SU-DHL-6 (cell line): ENCODE results near the gene PCBP2.
"Not testable (repeated sequence)": the region's sequence is repeated elsewhere in the genome, so short reads cannot be mapped to it uniquely, and the experiment has no call there.

Experiments
- H2AFZ ChIP-seq: fragments of 200-600 bp; sonication (generic); 2 replicates; pipeline ENCODE4 v1.6.1; 2014; ENCODE audit warnings: low read depth, mild to moderate bottlenecking, moderate library complexity, mixed read lengths, antibody characterized with exemption, low read length; ENCODE audit not compliant: severe bottlenecking
- H3F3A ChIP-seq: fragments of 200-600 bp; shearing (Covaris generic); 2 replicates; pipeline ENCODE4 v1.6.0; 2016; ENCODE audit warnings: antibody characterized with exemption, mild to moderate bottlenecking; ENCODE audit not compliant: insufficient read depth
- H3K27ac ChIP-seq: fragments of 200-600 bp; sonication (generic); 2 replicates; pipeline ENCODE4 v1.5.1; 2016; ENCODE audit warnings: low read depth, mild to moderate bottlenecking, low read length, moderate library complexity, mixed read lengths
- H3K27me3 ChIP-seq: fragments of 200-600 bp; sonication (generic), shearing (Covaris generic); 2 replicates; pipeline ENCODE4 v1.6.0; 2014; ENCODE audit warnings: mild to moderate bottlenecking, low read length
- H3K36me3 ChIP-seq: fragments of 200-600 bp; sonication (generic); 2 replicates; pipeline ENCODE4 v1.6.1; 2014; ENCODE audit warnings: mild to moderate bottlenecking, low read length, mixed read lengths
- H3K4me2 ChIP-seq: fragments of 300-600, 200-600 bp; shearing (Covaris generic), sonication (generic); 2 replicates; pipeline ENCODE4 v1.6.0; 2014; ENCODE audit warnings: low read length, low read depth, mild to moderate bottlenecking; ENCODE audit not compliant: poor library complexity, severe bottlenecking
- H3K4me3 ChIP-seq: fragments of 200-600 bp; sonication (generic); 2 replicates; pipeline ENCODE4 v1.5.1; 2014; ENCODE audit warnings: antibody characterized with exemption, low read length, mild to moderate bottlenecking, mixed read lengths; ENCODE audit not compliant: insufficient read depth, poor library complexity, severe bottlenecking
- H3K79me2 ChIP-seq: fragments of 200-600 bp; sonication (generic); 2 replicates; pipeline ENCODE4 v1.6.1; 2014; ENCODE audit warnings: mild to moderate bottlenecking, low read length, moderate library complexity; ENCODE audit not compliant: insufficient read depth
- H3K9ac ChIP-seq: fragments of 200-600 bp; sonication (generic); 2 replicates; pipeline ENCODE4 v1.7.0; 2014; ENCODE audit warnings: mild to moderate bottlenecking, low read length
- H3K9me2 ChIP-seq: fragments of 200-600 bp; sonication (generic); replicated peaks from 2 replicates; pipeline ENCODE4 v1.6.1; 2014; ENCODE audit warnings: low read length; ENCODE audit not compliant: insufficient read depth
- H3K9me3 ChIP-seq: fragments of 200-600 bp; sonication (generic); 2 replicates; pipeline ENCODE4 v1.6.1; 2014; ENCODE audit warnings: low read length, mixed read lengths; ENCODE audit not compliant: insufficient read depth
- H4K20me1 ChIP-seq: fragments of 200-600 bp; sonication (generic); 2 replicates; pipeline ENCODE4 v1.6.1; 2014; ENCODE audit warnings: low read depth, mild to moderate bottlenecking, antibody characterized with exemption, low read length, moderate library complexity, mixed read lengths
- CTCF ChIP-seq: fragments of 200-600 bp; sonication (generic); IDR thresholded peaks from one replicate; pipeline ENCODE4 v1.5.1; 2017; ENCODE audit warnings: antibody characterized with exemption, mild to moderate bottlenecking, low read length, moderate library complexity; ENCODE audit not compliant: insufficient read depth, poor library complexity, severe bottlenecking
- EZH2phosphoT487 ChIP-seq: fragments of 200-600 bp; sonication (generic), shearing (Covaris generic); conservative IDR thresholded peaks from 2 replicates; pipeline ENCODE4 v1.6.1; 2018; ENCODE audit warnings: mild to moderate bottlenecking, antibody characterized with exemption, low read length, moderate library complexity, mixed read lengths

The PCBP2 gene

GRCh38 chr12:53441040-53441833 lies 10.7 kb upstream of the PCBP2 start, which contains the start of gene PRR13:
Gene PRR13, plus strand, starts transcription at chr12:53441734. Its CDS starts 981 bp downstream, at chr12:53442715.
- no peaks in the 10 kb centered on the region for H4K20me1 ChIP-seq
- H2AFZ ChIP-seq: peak within 1 kb of the TSS; percentile 95
- TF ChIP-seq EZH2phosphoT487: no peak
- TF ChIP-seq CTCF: no peak
- H3K9ac ChIP-seq: peak within 1 kb of the TSS; percentile 84
- H3F3A ChIP-seq: no peaks in the 10 kb centered on the region
- H3K4me3 ChIP-seq: peak within 1 kb of the TSS; percentile 92
- H3K36me3 ChIP-seq: peaks cover 5% of the 10 kb centered on the region; the same call in 1 of the 2 replicates
- no peaks in the 10 kb centered on the region for H3K9me3 ChIP-seq
- H3K9me2 ChIP-seq: no peaks in the 10 kb centered on the region
- H3K79me2 ChIP-seq: peaks cover 30% of the 10 kb centered on the region
- peak within 1 kb of the TSS; percentile 56 for H3K27ac ChIP-seq
- no peaks in the 10 kb centered on the region for H3K27me3 ChIP-seq
- H3K4me2 ChIP-seq: peak within 1 kb of the TSS; percentile 83

GRCh38 chr12:53443955-53444354 lies 7.9 kb upstream of the PCBP2 start:
- peaks cover 5% of the 10 kb centered on the region; the same call in 1 of the 2 replicates for H3F3A ChIP-seq
- no peak overlapping the region for H3K4me3 ChIP-seq
- no peak overlapping the region for H3K9ac ChIP-seq
- peaks cover 5% of the 10 kb centered on the region; the same call in 1 of the 2 replicates for H3K36me3 ChIP-seq
- H3K27me3 ChIP-seq: no peaks in the 10 kb centered on the region
- peak overlapping the region; percentile 74 for H3K4me2 ChIP-seq
- no peak overlapping the region for H2AFZ ChIP-seq
- H4K20me1 ChIP-seq: no peaks in the 10 kb centered on the region
- H3K9me2 ChIP-seq: no peaks in the 10 kb centered on the region
- TF ChIP-seq CTCF (no peak), EZH2phosphoT487 (no peak)
- H3K27ac ChIP-seq: no peak overlapping the region
- H3K79me2 ChIP-seq: peaks cover 30% of the 10 kb centered on the region
- H3K9me3 ChIP-seq: no peaks in the 10 kb centered on the region

- H3K27me3 ChIP-seq, H3K36me3 ChIP-seq, H3F3A ChIP-seq, H4K20me1 ChIP-seq, H2AFZ ChIP-seq, H3K27ac ChIP-seq, H3K4me2 ChIP-seq, H3K9ac ChIP-seq, H3K9me2 ChIP-seq, H3K9me3 ChIP-seq, H3K4me3 ChIP-seq: not testable (repeated sequence)
- H3K79me2 ChIP-seq: peaks cover 30% of the 10 kb centered on the region
Observed at GRCh38 chr12:53444593-53445325, 7.1 kb upstream of the PCBP2 start.
